Right ventricle myocardium superior (tissue), 1 donor: ENCODE measurements around the gene H6PD. TPM values are rescaled to one million over a fixed set of nuclear protein-coding genes. Genes with fewer than 3 reads are reported as not detected.

Source experiments
- ATAC-seq: fragments of 200-7000 bp; cut with Tn5 transposase; one replicate; pipeline ENCODE4 v1.9.1; 2020; ENCODE audit warnings: mild to moderate bottlenecking; ENCODE audit not compliant: poor library complexity
- DNase-seq: peaks from one replicate; pipeline ENCODE4 v3.0.0-alpha.2; 2020
- intact Hi-C: fragments of 100-400 bp; cut with DNase I; formaldehyde crosslinking; loops from one replicate; pipeline ENCODE4 v1.11.2; 2022
- total RNA-seq: library from RNA; stranded (reverse); fragmentation: NEBNext Ultra II Directional; extraction: Animal tissue kit (Norgen Biotek cat#: 25700); gene quantifications from one replicate; pipeline ENCODE4 v1.2.1, GENCODE V29; 2021
- donor health status: DM: no; HTN: yes; CAD: no; lungs with severe emphysema.

Gene H6PD
- total RNA-seq, 1 donor from 2014 or later = 20.9 TPM

DNA sequence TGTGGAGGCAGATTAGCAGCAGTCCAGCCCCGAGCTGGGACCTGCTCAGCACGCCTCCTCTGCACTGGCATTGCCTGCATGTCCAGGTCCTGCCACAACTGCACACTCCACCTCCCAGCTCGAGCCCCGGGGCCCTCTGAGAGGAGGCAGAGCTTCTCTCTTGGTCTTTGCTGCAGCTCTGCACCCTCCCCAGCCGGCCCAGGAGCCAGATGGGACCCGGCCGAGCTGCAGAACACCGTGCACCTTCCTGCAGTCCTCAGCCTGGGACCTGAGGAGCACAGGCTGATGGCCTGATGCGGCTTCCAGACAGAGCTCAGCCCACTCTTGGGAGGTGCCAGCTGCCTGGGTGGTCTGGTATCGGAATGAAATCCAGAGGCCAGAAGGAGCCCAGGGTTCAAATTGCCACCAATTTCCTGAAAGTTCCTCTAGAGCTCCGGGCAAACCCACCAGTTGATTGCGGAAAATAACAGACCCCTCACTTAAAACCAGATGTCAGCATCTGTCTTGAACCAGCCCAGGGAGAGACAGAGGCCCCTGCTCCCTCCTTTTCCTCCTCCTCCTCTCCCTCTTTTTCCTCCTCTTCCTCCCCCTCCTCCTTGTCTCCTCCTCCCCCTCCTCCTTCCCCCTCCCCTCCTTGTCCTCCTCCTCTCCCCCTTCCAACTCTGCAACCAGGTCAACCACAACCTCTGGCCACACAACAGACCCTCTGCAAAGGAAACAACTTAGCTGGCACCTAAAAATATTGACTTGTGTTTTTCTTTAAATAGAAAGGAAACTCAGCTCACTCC is 47.5 kb downstream of the H6PD start:
- peak; percentile 31 for DNase-seq
- intact Hi-C loops = no loop called here
- no peak for ATAC-seq

- intact Hi-C loops = no loop called here
- ATAC-seq = no peak
- peak; percentile 11 for DNase-seq
Observed at GRCh38 chr1:9282696-9282955, 48.1 kb downstream of the H6PD start.

- intact Hi-C loops = no loop called here
- DNase-seq (no peak), ATAC-seq (no peak)
Observed at GRCh38 chr1:9284061-9284460, 49.5 kb downstream of the H6PD start.

DNA sequence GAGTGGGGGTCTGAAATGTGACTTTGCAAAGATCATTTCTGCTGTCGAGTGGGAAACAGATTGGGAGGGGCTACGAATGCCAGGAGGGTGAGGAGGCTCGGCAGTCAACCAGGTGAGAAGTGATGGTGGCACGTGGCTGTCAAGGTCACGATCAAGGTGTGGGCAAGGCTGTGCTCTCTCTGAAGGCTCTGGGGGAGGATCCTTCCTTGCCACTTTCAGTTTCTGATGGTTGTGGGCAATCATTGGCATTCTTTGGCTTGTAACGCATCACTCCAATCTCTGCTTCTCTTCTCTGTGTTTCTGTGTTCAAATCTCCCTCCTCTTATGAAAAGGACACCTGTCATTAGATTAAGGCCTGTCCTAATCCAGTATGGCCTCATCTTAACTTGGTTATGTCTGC is 52.0 kb downstream of the H6PD start:
- intact Hi-C loops = loop anchor here (5.0 kb wide), 2 partner anchors 171 to 196 kb away; no protein-coding TSS in a partner anchor
- DNase-seq (no peak), ATAC-seq (no peak)

DNA sequence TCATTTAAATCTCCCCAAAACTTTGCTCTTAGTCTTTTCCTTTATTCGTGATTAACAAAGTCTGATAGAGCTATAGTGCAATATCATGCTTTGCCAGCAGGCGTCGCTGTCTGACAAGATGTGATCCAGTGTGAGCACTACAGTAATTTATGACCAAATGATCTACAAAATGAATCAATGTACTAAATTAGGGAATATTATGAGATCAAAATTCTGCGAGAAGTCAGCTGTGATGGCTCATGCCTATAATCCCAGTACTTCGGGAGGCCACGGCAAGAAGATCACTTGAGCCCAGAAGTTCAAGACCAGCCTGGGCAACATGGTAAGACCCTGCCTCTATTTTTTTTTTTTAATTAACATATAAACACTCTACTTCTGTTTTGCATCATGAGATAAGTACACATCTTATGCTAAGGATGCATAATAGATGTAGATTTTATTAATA is 54.5 kb downstream of the H6PD start:
- ATAC-seq (no peak), DNase-seq (peak; percentile 82)
- intact Hi-C loops = loop anchor here (5.0 kb wide), 2 partner anchors 168 to 193 kb away; no protein-coding TSS in a partner anchor

GRCh38 chr1:9289711-9290485 is 55.3 kb downstream of the H6PD start:
- DNase-seq (peak; percentile 66), ATAC-seq (peak; percentile 64)
- intact Hi-C loops = loop anchor here (5.0 kb wide), 2 partner anchors 167 to 192 kb away; no protein-coding TSS in a partner anchor

- intact Hi-C loops = no loop called here
Observed at GRCh38 chr1:9291914-9292360, 57.4 kb downstream of the H6PD start.

GRCh38 chr1:9292361-9293240 is 58.0 kb downstream of the H6PD start, which contains the start of gene SPSB1:
SPSB1 (plus strand) TSS chr1:9292894; CDS start chr1:9355892, 62,998 bp downstream.
- DNase-seq = peak; percentile 83
- peak; percentile 74 for ATAC-seq
- intact Hi-C loops = no loop called here

More at GRCh38 chr1:9291914-9292360, 57.4 kb downstream of the H6PD start:
- DNase-seq (peak; percentile 86), ATAC-seq (peak; percentile 17)

DNA sequence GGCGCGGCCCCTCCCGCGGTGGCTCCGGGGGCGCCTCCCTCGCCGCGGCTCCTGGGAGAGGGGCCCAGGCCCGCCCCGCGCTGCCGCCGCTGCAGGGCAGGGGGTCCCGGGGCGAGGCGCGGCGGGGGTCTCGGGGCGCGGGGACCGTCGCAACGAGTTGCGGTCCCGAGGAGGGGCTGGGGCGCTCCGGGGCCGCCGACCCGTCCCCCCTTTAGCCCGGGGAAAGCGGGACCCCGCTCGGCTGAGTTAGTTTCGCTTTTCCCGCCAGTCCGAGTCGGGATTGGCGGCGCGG is 58.6 kb downstream of the H6PD start:
- ATAC-seq = no peak
- intact Hi-C loops = no loop called here

DNA sequence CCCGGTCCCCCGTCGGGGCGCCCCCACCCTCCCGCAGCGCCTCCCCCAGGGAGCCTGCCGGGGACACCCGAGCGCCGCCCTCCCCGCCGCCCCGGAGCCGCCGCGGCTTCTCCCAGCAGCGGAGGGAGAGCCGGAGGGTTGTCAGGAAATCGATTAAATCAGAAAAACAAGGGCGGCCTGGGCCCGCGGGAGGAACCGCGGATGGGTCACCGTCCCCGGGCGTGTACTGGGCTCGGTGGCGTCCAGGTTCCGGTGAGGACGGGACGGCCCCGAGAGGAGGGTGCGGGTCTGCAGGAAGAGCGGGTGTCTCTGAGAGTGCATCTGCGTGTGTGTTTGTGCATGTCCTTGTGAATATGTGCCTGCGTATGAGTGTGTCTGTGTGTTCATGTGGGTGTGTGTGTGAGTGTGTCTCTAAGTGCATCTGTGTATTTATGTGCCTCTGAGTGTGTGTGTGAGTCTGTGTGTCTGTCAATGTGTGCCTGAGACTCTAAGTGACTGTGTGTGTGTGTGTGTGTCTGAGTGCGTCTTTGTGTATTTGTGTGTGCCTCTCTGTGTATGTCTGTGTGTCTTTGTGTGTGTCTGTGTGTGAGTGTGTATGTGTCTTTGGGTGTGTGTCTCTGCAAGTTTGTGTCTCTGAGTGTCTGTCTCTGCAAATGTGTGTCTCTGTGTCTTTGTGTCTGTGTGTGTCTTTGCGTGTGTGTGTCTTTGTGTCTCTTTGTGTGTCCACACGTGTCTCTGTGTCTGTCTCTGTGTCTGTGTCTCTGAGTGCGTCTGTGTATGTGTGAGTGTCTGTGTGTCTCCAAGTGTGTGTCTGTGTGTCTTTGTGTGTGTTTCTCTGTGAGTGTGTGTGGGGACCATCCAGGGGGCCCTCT is 59.2 kb downstream of the H6PD start:
- DNase-seq (no peak), ATAC-seq (no peak)
- intact Hi-C loops = no loop called here

More for the DNA sequence above, 58.6 kb downstream of the H6PD start:
- DNase-seq = no peak

DNA sequence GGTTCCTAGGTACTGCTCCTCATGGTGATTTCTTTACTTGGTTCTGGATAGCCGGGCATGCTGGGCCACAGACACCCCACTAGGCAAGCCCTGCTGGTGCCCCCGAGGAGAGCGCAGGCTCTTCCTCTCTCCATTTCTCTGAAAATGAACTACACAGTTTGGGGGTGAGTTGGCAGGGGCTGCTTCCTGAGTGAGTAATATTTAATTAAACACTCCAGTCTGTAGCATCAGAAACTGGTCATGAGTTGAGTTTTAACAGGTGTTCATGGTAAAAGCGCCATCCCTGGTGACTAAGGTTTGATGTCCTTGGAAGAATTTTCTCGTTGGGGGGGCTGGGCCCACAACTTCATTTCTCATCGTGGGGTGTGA is 59.8 kb downstream of the H6PD start:
- intact Hi-C loops = no loop called here
- no peak for DNase-seq
- no peak for ATAC-seq

DNA sequence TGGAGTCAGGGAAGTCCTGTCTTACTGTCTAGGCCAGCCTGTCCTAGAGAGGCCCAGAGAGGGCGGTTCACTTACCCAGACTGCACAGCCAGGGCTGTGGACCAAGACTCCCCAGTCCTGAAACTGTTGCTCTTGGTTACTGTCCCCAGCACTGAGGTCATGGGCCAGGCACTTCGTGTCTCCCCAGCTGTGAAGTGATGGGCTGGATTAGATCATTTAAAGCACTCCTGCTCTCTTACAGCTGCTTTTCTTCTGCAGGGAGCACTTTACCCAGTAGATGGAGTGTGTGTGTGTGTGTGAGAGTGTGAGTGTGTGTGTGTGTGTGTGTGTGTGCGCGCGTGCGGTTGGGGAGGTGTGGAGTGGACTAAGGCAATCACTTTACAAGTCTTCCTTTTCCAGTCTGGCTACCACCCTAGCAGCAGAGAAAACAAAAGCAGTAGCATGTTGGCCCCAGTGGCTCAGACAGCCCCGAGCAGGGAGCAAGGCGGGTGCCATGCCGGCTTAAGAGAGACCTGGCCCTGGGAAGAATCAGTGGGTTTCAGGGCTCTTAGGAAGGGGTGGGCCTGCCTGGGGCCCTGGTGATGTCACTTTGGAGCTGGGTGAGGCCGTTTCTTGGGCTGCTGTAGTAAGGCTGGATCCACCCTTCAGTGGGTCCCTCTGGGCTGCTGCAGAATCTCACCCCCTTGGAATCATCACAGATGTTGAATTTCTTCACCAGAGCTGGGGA is 60.5 kb downstream of the H6PD start:
- ATAC-seq (peak; percentile 16), DNase-seq (peak; percentile 64)
- intact Hi-C loops = no loop called here

- intact Hi-C loops = no loop called here
- ATAC-seq = no peak
- DNase-seq = no peak
Observed at GRCh38 chr1:9295884-9296283, 61.3 kb downstream of the H6PD start.

- intact Hi-C loops = no loop called here
- ATAC-seq (no peak), DNase-seq (no peak)
Observed at GRCh38 chr1:9296850-9297249, 62.3 kb downstream of the H6PD start.

- ATAC-seq = no peak
- DNase-seq = no peak
- intact Hi-C loops = no loop called here
Observed at GRCh38 chr1:9297831-9298230, 63.3 kb downstream of the H6PD start.

DNA sequence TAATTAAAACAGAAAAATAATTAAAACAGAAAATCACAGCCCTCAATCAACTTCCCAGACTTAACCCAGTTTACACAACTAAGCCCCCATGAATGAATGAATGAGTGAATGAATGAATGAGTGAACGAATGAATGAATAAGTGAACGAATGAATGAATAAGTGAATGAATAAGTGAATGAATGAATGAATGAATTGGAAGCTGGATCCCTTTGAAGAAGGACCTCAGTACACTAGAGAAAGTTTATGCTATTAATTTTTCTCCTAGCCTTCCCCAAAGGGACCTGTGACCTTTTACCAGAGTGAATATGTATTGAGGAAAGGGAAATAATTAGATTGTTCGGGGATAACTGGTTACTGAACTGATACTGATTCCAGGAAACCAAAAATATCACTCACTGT is 63.7 kb downstream of the H6PD start:
- DNase-seq = no peak
- ATAC-seq = no peak
- intact Hi-C loops = no loop called here
